HEK293 (cell line): ENCODE data around the gene EXOSC9.

Experiments used
- GLIS2 ChIP-seq: fragments of 450-650 bp; formaldehyde crosslinking; IDR thresholded peaks from 2 replicates; pipeline ENCODE4 v1.5.1; 2016; ENCODE audit warnings: missing biosample characterization, missing genetic modification characterization
- HOXD13 ChIP-seq: sonication (generic); formaldehyde crosslinking; IDR thresholded peaks from 2 replicates; pipeline ENCODE4 v1.8.0; 2022; ENCODE audit warnings: missing genetic modification reagents, borderline replicate concordance
- KLF10 ChIP-seq: fragments of 450-650 bp; IDR thresholded peaks from 2 replicates; pipeline ENCODE4 v1.5.1; 2018; ENCODE audit warnings: missing biosample characterization, mild to moderate bottlenecking, missing genetic modification characterization
- KLF16 ChIP-seq: fragments of 450-650 bp; formaldehyde crosslinking; IDR thresholded peaks from 2 replicates; pipeline ENCODE4 v1.5.1; 2017; ENCODE audit warnings: missing biosample characterization, missing genetic modification characterization
- KLF8 ChIP-seq: fragments of 450-650 bp; formaldehyde crosslinking; IDR thresholded peaks from 2 replicates; pipeline ENCODE4 v1.5.1; 2016; ENCODE audit warnings: missing biosample characterization, missing genetic modification characterization
- SETDB1 ChIP-seq: IDR thresholded peaks from one replicate; pipeline ENCODE4 v1.6.1; 2017; ENCODE audit warnings: mild to moderate bottlenecking, low read length, moderate library complexity, mixed read lengths; ENCODE audit not compliant: insufficient read length
- TRIM28 ChIP-seq: IDR thresholded peaks from 2 replicates; pipeline ENCODE4 v1.6.1; 2011; ENCODE audit warnings: low read length, control low read depth, borderline replicate concordance
- WT1 ChIP-seq: fragments of 450-650 bp; formaldehyde crosslinking; IDR thresholded peaks from 2 replicates; pipeline ENCODE4 v1.5.1; 2016; ENCODE audit warnings: missing biosample characterization, missing genetic modification characterization
- YY1 ChIP-seq: fragments of 450-650 bp; formaldehyde crosslinking; IDR thresholded peaks from 2 replicates; pipeline ENCODE4 v1.5.1; 2018; ENCODE audit warnings: missing biosample characterization, missing genetic modification characterization
- ZFP41 ChIP-seq: fragments of 450-650 bp; formaldehyde crosslinking; IDR thresholded peaks from 2 replicates; pipeline ENCODE4 v1.5.1; 2016; ENCODE audit warnings: missing biosample characterization, missing genetic modification characterization, borderline replicate concordance
- ZNF10 ChIP-seq: fragments of 450-650 bp; formaldehyde crosslinking; IDR thresholded peaks from 2 replicates; pipeline ENCODE4 v1.5.1; 2017; ENCODE audit warnings: missing biosample characterization, missing genetic modification characterization
- ZNF140 ChIP-seq: fragments of 450-650 bp; formaldehyde crosslinking; IDR thresholded peaks from 2 replicates; pipeline ENCODE4 v1.5.1; 2016; ENCODE audit warnings: missing biosample characterization, missing genetic modification characterization
- ZNF155 ChIP-seq: fragments of 450-650 bp; formaldehyde crosslinking; IDR thresholded peaks from 2 replicates; pipeline ENCODE4 v1.5.1; 2016; ENCODE audit warnings: missing biosample characterization, missing genetic modification characterization
- ZNF169 ChIP-seq: fragments of 450-650 bp; formaldehyde crosslinking; IDR thresholded peaks from 2 replicates; pipeline ENCODE4 v1.5.1; 2016; ENCODE audit warnings: missing biosample characterization, missing genetic modification characterization
- ZNF202 ChIP-seq: fragments of 450-650 bp; formaldehyde crosslinking; IDR thresholded peaks from 2 replicates; pipeline ENCODE4 v1.5.1; 2016; ENCODE audit warnings: missing biosample characterization, missing genetic modification characterization, borderline replicate concordance
- ZNF214 ChIP-seq: fragments of 450-650 bp; formaldehyde crosslinking; IDR thresholded peaks from 2 replicates; pipeline ENCODE4 v1.5.1; 2017; ENCODE audit warnings: missing biosample characterization, mild to moderate bottlenecking, missing genetic modification characterization, borderline replicate concordance
- ZNF324 ChIP-seq: fragments of 450-650 bp; formaldehyde crosslinking; IDR thresholded peaks from 2 replicates; pipeline ENCODE4 v1.5.1; 2016; ENCODE audit warnings: missing biosample characterization, missing genetic modification characterization
- ZNF544 ChIP-seq: fragments of 450-650 bp; formaldehyde crosslinking; IDR thresholded peaks from 2 replicates; pipeline ENCODE4 v1.5.0; 2017; ENCODE audit warnings: missing biosample characterization, missing genetic modification characterization
- ZNF549 ChIP-seq: fragments of 450-650 bp; IDR thresholded peaks from 2 replicates; pipeline ENCODE4 v1.5.1; 2018; ENCODE audit warnings: missing biosample characterization, missing genetic modification characterization, mild to moderate bottlenecking, inconsistent platforms, moderate library complexity
- ZNF560 ChIP-seq: fragments of 450-650 bp; formaldehyde crosslinking; IDR thresholded peaks from 2 replicates; pipeline ENCODE4 v1.5.1; 2017; ENCODE audit warnings: missing biosample characterization, missing genetic modification characterization, borderline replicate concordance
- ZNF571 ChIP-seq: fragments of 450-650 bp; formaldehyde crosslinking; IDR thresholded peaks from 2 replicates; pipeline ENCODE4 v1.5.0; 2017; ENCODE audit warnings: missing biosample characterization, missing genetic modification characterization
- ZNF600 ChIP-seq: fragments of 450-650 bp; formaldehyde crosslinking; IDR thresholded peaks from 2 replicates; pipeline ENCODE4 v1.5.1; 2016; ENCODE audit warnings: missing biosample characterization, missing genetic modification characterization
- ZNF660 ChIP-seq: fragments of 450-650 bp; IDR thresholded peaks from 2 replicates; pipeline ENCODE4 v1.5.1; 2018; ENCODE audit warnings: missing biosample characterization, mild to moderate bottlenecking, missing genetic modification characterization
- ZNF707 ChIP-seq: fragments of 450-650 bp; formaldehyde crosslinking; IDR thresholded peaks from 2 replicates; pipeline ENCODE4 v1.5.1; 2016; ENCODE audit warnings: missing biosample characterization, missing genetic modification characterization
- ZNF791 ChIP-seq: fragments of 450-650 bp; formaldehyde crosslinking; IDR thresholded peaks from 2 replicates; pipeline ENCODE4 v1.5.1; 2016; ENCODE audit warnings: missing biosample characterization, missing genetic modification characterization
- TF ChIP-seq, protein P1 (sequence below): fragments of 450-650 bp; formaldehyde crosslinking; IDR thresholded peaks from 2 replicates; pipeline ENCODE4; 2016; ENCODE audit warnings: missing biosample characterization, missing genetic modification characterization
- TF ChIP-seq, protein P2 (sequence below): fragments of 450-650 bp; formaldehyde crosslinking; IDR thresholded peaks from 2 replicates; pipeline ENCODE4 v1.5.1; 2016; ENCODE audit warnings: missing biosample characterization, missing genetic modification characterization
- TF ChIP-seq, protein P3 (sequence below): fragments of 450-650 bp; formaldehyde crosslinking; IDR thresholded peaks from 2 replicates; pipeline ENCODE4 v1.5.1; 2016; ENCODE audit warnings: missing biosample characterization, missing genetic modification characterization
- TF ChIP-seq, protein P4 (sequence below): fragments of 450-650 bp; formaldehyde crosslinking; conservative IDR thresholded peaks from 2 replicates; pipeline ENCODE4 v1.5.1; 2016; ENCODE audit warnings: low read depth, missing biosample characterization, missing genetic modification characterization
- TF ChIP-seq, protein P5 (sequence below): sonication (generic); formaldehyde crosslinking; IDR thresholded peaks from 2 replicates; pipeline ENCODE4 v1.8.1; 2022; ENCODE audit warnings: mild to moderate bottlenecking, moderate library complexity, missing genetic modification reagents

EXOSC9 gene

DNA sequence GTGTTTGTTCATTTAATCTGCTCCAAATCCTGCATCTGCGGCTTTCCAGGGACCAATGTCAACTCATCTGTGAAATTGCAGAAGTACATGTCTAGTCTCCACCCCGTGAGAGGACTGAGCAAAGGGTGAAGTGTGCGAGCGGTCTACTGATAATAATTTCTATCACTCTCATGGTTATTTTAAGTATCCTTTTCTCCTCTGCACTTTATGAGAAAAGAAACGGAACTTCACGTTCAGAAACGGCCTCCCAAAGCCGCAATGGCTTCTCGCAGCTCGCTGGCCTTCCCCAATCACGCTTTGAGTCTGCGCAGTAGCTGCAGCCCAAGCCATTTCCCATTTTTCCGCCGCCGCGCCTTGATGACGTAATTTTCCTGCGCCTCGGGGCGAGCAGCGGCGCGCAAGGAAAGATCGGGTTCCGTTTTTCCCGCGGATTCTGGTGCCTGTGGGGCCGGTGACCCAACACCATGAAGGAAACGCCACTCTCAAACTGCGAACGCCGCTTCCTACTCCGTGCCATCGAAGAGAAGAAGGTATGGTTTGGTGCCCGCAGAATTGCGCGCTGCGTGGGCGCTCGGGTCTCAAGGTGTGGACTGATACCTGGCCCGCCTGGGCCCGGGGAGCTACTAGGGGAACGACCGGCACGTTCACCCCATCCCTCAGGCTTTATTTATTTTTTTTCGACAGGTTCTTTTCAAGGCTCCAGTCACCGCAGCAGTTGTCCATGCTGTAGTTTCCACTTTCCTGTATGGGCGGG, at the start of gene EXOSC9 (continued):
- TF ChIP-seq SETDB1 (no peak), GLIS2 (tag by site-specific recombination) (0 out of 2 replicates have a peak, but pooled peaks have one; percentile 23), ZNF155 (tag by site-specific recombination) (no peak), ZNF202 (tag by site-specific recombination) (no peak), ZNF544 (no peak), KLF10 (tag by site-specific recombination) (no peak), ZNF169 (no peak), ZNF214 (tag by site-specific recombination) (no peak), ZFP41 (tag by site-specific recombination) (no peak), HOXD13 (no peak), ZNF324 (tag by site-specific recombination) (0 out of 2 replicates have a peak, but pooled peaks have one; percentile 43), ZNF549 (tag by site-specific recombination) (no peak), YY1 (peak; percentile 67), KLF8 (tag by site-specific recombination) (no peak; the same call in 1 of the 2 replicates), ZNF10 (tag by site-specific recombination) (no peak), WT1 (tag by site-specific recombination) (no peak), ZNF791 (tag by site-specific recombination) (no peak), ZNF140 (tag by site-specific recombination) (no peak), ZNF660 (tag by site-specific recombination) (no peak; the same call in 1 of the 2 replicates), KLF16 (tag by site-specific recombination) (peak; percentile 55; the same call in 1 of the 2 replicates), ZNF707 (tag by site-specific recombination) (no peak), TRIM28 (no peak), ZNF560 (tag by site-specific recombination) (no peak), ZNF600 (tag by site-specific recombination) (no peak), ZNF571 (no peak)
- TF ChIP-seq, protein P1, sequence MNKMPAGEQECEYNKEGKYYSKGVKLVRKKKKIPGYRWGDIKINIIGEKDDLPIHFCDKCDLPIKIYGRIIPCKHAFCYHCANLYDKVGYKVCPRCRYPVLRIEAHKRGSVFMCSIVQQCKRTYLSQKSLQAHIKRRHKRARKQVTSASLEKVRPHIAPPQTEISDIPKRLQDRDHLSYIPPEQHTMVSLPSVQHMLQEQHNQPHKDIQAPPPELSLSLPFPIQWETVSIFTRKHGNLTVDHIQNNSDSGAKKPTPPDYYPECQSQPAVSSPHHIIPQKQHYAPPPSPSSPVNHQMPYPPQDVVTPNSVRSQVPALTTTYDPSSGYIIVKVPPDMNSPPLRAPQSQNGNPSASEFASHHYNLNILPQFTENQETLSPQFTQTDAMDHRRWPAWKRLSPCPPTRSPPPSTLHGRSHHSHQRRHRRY (tag by site-specific recombination): no peak
- TF ChIP-seq, protein P2, sequence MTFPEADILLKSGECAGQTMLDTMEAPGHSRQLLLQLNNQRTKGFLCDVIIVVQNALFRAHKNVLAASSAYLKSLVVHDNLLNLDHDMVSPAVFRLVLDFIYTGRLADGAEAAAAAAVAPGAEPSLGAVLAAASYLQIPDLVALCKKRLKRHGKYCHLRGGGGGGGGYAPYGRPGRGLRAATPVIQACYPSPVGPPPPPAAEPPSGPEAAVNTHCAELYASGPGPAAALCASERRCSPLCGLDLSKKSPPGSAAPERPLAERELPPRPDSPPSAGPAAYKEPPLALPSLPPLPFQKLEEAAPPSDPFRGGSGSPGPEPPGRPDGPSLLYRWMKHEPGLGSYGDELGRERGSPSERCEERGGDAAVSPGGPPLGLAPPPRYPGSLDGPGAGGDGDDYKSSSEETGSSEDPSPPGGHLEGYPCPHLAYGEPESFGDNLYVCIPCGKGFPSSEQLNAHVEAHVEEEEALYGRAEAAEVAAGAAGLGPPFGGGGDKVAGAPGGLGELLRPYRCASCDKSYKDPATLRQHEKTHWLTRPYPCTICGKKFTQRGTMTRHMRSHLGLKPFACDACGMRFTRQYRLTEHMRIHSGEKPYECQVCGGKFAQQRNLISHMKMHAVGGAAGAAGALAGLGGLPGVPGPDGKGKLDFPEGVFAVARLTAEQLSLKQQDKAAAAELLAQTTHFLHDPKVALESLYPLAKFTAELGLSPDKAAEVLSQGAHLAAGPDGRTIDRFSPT (tag by site-specific recombination): no peak
- TF ChIP-seq, protein P3, sequence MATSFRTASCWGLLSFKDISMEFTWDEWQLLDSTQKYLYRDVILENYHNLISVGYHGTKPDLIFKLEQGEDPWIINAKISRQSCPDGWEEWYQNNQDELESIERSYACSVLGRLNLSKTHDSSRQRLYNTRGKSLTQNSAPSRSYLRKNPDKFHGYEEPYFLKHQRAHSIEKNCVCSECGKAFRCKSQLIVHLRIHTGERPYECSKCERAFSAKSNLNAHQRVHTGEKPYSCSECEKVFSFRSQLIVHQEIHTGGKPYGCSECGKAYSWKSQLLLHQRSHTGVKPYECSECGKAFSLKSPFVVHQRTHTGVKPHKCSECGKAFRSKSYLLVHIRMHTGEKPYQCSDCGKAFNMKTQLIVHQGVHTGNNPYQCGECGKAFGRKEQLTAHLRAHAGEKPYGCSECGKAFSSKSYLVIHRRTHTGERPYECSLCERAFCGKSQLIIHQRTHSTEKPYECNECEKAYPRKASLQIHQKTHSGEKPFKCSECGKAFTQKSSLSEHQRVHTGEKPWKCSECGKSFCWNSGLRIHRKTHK (tag by site-specific recombination): no peak
- TF ChIP-seq, protein P4, sequence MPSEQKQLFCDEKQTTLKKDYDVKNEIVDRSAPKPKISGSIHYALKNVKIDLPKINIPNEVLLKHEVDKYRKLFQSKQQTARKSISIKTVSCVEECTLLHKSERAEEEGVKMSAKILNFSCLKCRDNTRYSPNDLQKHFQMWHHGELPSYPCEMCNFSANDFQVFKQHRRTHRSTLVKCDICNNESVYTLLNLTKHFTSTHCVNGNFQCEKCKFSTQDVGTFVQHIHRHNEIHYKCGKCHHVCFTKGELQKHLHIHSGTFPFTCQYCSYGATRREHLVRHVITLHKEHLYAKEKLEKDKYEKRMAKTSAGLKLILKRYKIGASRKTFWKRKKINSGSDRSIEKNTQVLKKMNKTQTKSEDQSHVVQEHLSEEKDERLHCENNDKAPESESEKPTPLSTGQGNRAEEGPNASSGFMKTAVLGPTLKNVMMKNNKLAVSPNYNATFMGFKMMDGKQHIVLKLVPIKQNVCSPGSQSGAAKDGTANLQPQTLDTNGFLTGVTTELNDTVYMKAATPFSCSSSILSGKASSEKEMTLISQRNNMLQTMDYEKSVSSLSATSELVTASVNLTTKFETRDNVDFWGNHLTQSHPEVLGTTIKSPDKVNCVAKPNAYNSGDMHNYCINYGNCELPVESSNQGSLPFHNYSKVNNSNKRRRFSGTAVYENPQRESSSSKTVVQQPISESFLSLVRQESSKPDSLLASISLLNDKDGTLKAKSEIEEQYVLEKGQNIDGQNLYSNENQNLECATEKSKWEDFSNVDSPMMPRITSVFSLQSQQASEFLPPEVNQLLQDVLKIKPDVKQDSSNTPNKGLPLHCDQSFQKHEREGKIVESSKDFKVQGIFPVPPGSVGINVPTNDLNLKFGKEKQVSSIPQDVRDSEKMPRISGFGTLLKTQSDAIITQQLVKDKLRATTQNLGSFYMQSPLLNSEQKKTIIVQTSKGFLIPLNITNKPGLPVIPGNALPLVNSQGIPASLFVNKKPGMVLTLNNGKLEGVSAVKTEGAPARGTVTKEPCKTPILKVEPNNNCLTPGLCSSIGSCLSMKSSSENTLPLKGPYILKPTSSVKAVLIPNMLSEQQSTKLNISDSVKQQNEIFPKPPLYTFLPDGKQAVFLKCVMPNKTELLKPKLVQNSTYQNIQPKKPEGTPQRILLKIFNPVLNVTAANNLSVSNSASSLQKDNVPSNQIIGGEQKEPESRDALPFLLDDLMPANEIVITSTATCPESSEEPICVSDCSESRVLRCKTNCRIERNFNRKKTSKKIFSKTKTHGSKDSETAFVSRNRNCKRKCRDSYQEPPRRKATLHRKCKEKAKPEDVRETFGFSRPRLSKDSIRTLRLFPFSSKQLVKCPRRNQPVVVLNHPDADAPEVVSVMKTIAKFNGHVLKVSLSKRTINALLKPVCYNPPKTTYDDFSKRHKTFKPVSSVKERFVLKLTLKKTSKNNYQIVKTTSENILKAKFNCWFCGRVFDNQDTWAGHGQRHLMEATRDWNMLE (tag by site-specific recombination): no peak; the same call in 1 of the 2 replicates
- TF ChIP-seq, protein P5, sequence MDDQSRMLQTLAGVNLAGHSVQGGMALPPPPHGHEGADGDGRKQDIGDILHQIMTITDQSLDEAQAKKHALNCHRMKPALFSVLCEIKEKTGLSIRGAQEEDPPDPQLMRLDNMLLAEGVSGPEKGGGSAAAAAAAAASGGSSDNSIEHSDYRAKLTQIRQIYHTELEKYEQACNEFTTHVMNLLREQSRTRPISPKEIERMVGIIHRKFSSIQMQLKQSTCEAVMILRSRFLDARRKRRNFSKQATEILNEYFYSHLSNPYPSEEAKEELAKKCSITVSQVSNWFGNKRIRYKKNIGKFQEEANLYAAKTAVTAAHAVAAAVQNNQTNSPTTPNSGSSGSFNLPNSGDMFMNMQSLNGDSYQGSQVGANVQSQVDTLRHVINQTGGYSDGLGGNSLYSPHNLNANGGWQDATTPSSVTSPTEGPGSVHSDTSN: no peak
